GM23248 (cell line): ENCODE data around the gene NOP10.

Experiments
- EZH2 ChIP-seq: fragments of 200-600 bp; sonication (generic); IDR thresholded peaks from 2 replicates; pipeline ENCODE4 v1.6.1; 2018; ENCODE audit warnings: antibody characterized with exemption, mild to moderate bottlenecking; ENCODE audit not compliant: insufficient read depth, poor library complexity, severe bottlenecking
- EZH2phosphoT487 ChIP-seq: fragments of 200-600 bp; sonication (generic); IDR thresholded peaks from 2 replicates; pipeline ENCODE4 v1.6.1; 2018; ENCODE audit warnings: antibody characterized with exemption, moderate library complexity, mild to moderate bottlenecking, low read depth; ENCODE audit not compliant: insufficient read depth

DNA sequence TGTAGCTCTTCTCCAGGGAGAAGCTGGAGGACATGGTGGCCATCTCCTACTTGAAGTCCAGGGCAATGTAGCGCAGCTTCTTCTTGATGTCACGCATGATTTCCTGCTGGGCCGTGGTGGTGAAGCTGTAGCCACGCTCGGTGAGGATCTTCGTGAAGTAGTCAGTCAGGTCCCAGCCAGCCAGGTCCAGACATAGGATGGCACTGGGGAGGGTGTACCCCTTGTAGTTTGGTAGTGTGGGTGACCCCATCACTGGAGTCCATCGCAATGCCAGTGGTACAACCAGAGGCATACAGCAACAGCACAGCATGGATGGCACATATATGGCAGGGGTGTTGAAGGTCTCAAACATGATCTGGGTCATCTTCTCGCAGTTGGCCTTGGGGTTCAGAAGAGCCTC is 31.0 kb upstream of the NOP10 start:
- no peak for TF ChIP-seq EZH2
- no peak for TF ChIP-seq EZH2phosphoT487
